ENCODE measurements around the gene MAST4. TPM values are rescaled to one million over a fixed set of nuclear protein-coding genes. Genes with fewer than 3 reads are reported as not detected.

MAST4 gene
- total and polyA plus RNA-seq, 2 of the 8 experiments (the other 6 are each of a cell fraction or from before 2014, with no cell fraction given): 1.5 to 2.6 TPM

DNA sequence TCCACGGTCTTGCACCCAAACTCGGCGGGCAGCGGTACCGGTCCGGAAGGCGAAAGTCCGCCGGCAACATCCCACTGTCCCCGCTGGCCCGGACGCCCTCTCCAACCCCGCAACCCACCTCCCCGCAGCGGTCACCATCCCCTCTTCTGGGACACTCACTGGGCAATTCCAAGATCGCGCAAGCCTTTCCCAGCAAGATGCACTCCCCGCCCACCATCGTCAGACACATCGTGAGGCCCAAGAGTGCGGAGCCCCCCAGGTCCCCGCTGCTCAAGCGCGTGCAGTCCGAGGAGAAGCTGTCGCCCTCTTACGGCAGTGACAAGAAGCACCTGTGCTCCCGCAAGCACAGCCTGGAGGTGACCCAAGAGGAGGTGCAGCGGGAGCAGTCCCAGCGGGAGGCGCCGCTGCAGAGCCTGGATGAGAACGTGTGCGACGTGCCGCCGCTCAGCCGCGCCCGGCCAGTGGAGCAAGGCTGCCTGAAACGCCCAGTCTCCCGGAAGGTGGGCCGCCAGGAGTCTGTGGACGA is 567.1 kb downstream of the MAST4 start:
- Histone ChIP-seq H2BK5ac (ENCODE audit: low read depth, low read length) (no peak overlapping the region), H2BK120ac (replicated peaks; ENCODE audit: low read depth, low read length) (no peak overlapping the region), H3K4me3 (ENCODE audit: extremely low read depth in 1 of 4, insufficient read depth in 2 of 4, low read depth in 3 of 4, low read length in 4 of 4) (no peak overlapping the region), H3K27me3 (replicated peaks in 1 of 4; ENCODE audit: control insufficient read depth in 3 of 4, extremely low read depth in 1 of 4, insufficient read depth in 3 of 4, low read length in 3 of 4) (no peaks in the 10 kb centered on the region), H3K36me3 (ENCODE audit: control insufficient read depth in 2 of 4, insufficient read depth in 4 of 4, low read length in 3 of 4) (no peaks in the 10 kb centered on the region), H4K8ac (ENCODE audit: extremely low read depth, insufficient read depth, low read length) (no peak overlapping the region; the same call in 1 of the 2 replicates), H3K4ac (replicated peaks; ENCODE audit: insufficient read length, low read depth, low read length) (no peak overlapping the region), H3K79me1 (ENCODE audit: low read depth, low read length) (no peaks in the 10 kb centered on the region), H3K79me2 (ENCODE audit: control insufficient read depth in 1 of 2, insufficient read depth in 2 of 2, low read length in 2 of 2) (no peaks in the 10 kb centered on the region), H3K9me3 (ENCODE audit: insufficient read depth in 2 of 2, low read depth in 1 of 2, low read length in 1 of 2) (no peaks in the 10 kb centered on the region), H3K23me2 (ENCODE audit: low read depth, low read length) (peaks cover 6% of the 10 kb centered on the region; the same call in 1 of the 2 replicates), H3K9ac (replicated peaks in 1 of 4; ENCODE audit: extremely low read depth in 1 of 4, low read depth in 3 of 4, low read length in 3 of 4) (no peak overlapping the region), H2BK15ac (ENCODE audit: low read length) (no peak overlapping the region), H3K14ac (ENCODE audit: insufficient read length) (no peak overlapping the region), H4K20me1 (replicated peaks in 1 of 2; ENCODE audit: control insufficient read depth in 1 of 2, insufficient read depth in 2 of 2, low read length in 2 of 2) (no peaks in the 10 kb centered on the region), H4K5ac (ENCODE audit: insufficient read length, low read depth, low read length) (no peak overlapping the region), H3K23ac (ENCODE audit: insufficient read length) (no peak overlapping the region), H3K18ac (ENCODE audit: extremely low read depth, low read length) (no peak overlapping the region), H3K4me1 (replicated peaks in 1 of 4; ENCODE audit: control insufficient read depth in 3 of 4, insufficient read depth in 4 of 4, low read length in 3 of 4) (peaks cover 0 to 13% (median 6%) of the 10 kb centered on the region in 4 experiments; a peak in 3 of 7 replicates), H3K56ac (replicated peaks; ENCODE audit: insufficient read length, low read depth, low read length) (no peak overlapping the region), H2AFZ (ENCODE audit: low read length) (no peak overlapping the region), H3K4me2 (ENCODE audit: insufficient read depth in 1 of 2, low read depth in 2 of 2, low read length in 2 of 2) (no peak overlapping the region), H3K27ac (ENCODE audit: low read depth, low read length) (no peak overlapping the region), H2BK20ac (ENCODE audit: low read length) (no peak overlapping the region), H4K91ac (replicated peaks; ENCODE audit: insufficient read length, low read length) (no peak overlapping the region), H2BK12ac (ENCODE audit: low read depth, low read length) (no peak overlapping the region), H2AK5ac (ENCODE audit: low read depth, low read length) (no peak overlapping the region)
- DNase-seq (ENCODE audit: low read depth in 1 of 2, low spot score in 2 of 2) (no peak), FAIRE-seq (no peak)
- ChIA-PET POLR2A (ENCODE audit: partially characterized antibody) (no interaction called here), CTCF (ENCODE audit: partially characterized antibody) (interaction anchor here (0.6 to 5.3 kb wide), 11 partner anchors 12 to 1257 kb away, joined by 3 to 50 read pairs (median 5); partner anchors contain the start of gene CD180)
- WGBS, 2 experiments (ENCODE audit: extremely low coverage in 1 of 2, insufficient coverage in 1 of 2, insufficient read length in 1 of 2, insufficient replicate concordance in 2 of 2, low coverage in 1 of 2, low lambda C conversion rate in 2 of 2, missing lambda C conversion rate in 1 of 2): 96% methylated on average over 35 of the region's 44 CpGs; no CpG with 5 or more reads in 1 of the 2 experiments
- no peak for TF ChIP-seq TAF7 (optimal IDR thresholded peaks at IDR 0.05; ENCODE audit: borderline replicate concordance, low read depth, low read length)
- no peak for TF ChIP-seq BRCA1 (IDR thresholded peaks at IDR 0.05; ENCODE audit: low read depth, low read length)
- no peak for TF ChIP-seq CEBPB (IDR thresholded peaks at IDR 0.05; ENCODE audit: low read depth, low read length)
- no peak for TF ChIP-seq SIRT6 (IDR thresholded peaks at IDR 0.05; ENCODE audit: low read length)
- TF ChIP-seq RNF2 (IDR thresholded peaks at IDR 0.05; ENCODE audit: borderline replicate concordance, low read depth, low read length, missing control alignments, poor library complexity, severe bottlenecking): no peak
- no peak for TF ChIP-seq SUZ12 (IDR thresholded peaks at IDR 0.05; ENCODE audit: low read length)
- no peak for TF ChIP-seq BACH1 (IDR thresholded peaks at IDR 0.05; ENCODE audit: low read length)
- TF ChIP-seq RXRA (IDR thresholded peaks at IDR 0.05; ENCODE audit: insufficient read depth, low read depth, low read length): no peak
- no peak for TF ChIP-seq KDM1A (IDR thresholded peaks at IDR 0.05; ENCODE audit: borderline replicate concordance, low read length)
- no peak for TF ChIP-seq POLR2AphosphoS5 (IDR thresholded peaks at IDR 0.05; ENCODE audit: low read depth, low read length)
- no peak for TF ChIP-seq JUN (IDR thresholded peaks at IDR 0.05; ENCODE audit: low read depth, low read length)
- no peak for TF ChIP-seq EP300 (IDR thresholded peaks at IDR 0.05; ENCODE audit: borderline replicate concordance in 1 of 2, low read depth in 2 of 2, low read length in 2 of 2)
- no peak for TF ChIP-seq CBX5 (IDR thresholded peaks at IDR 0.05; ENCODE audit: low read depth, low read length)
- no peak for TF ChIP-seq CHD1 (IDR thresholded peaks at IDR 0.05; ENCODE audit: low read depth, low read length)
- no peak for TF ChIP-seq TBP (IDR thresholded peaks at IDR 0.05; ENCODE audit: low read depth, low read length)

Measured in H1 (cell line).